ENCODE data around the gene CAMK2A. TPM values are rescaled to one million over a fixed set of nuclear protein-coding genes. Genes with fewer than 3 reads are reported as not detected.

CAMK2A gene
- total RNA-seq, 2 donors from 2014 or later = not detected

DNA sequence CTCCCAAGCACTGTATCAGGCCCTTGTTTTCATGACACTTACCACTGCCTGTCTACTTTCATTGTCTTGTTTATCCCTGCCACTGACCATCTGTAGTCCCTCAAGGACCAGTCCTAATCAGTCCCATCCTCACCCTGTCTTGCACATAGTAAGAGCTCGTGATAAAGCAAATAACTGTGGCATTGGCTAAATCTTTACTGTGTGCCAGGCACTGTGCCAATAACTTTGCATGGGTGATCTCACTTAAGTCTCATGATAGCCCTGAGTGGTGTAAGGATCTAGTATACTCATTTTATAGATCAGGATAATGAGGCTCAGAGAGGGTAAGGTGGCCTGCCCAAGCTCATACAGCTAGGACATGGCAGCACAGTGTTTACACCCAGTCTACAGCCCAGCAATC is 117.4 kb downstream of the CAMK2A start:
- Mint-ChIP-seq H3K4me1 (ENCODE audit: low read depth in 2 of 2) (peaks cover 0 to 7% of the 10 kb centered on the region in 2 donors), H3K9me3 (no peaks in the 10 kb centered on the region), H3K27ac (no peak overlapping the region), H3K27me3 (peaks cover 26 to 28% of the 10 kb centered on the region in 2 donors), H3K4me3 (no peak overlapping the region), H3K36me3 (no peaks in the 10 kb centered on the region)
- DNase-seq (ENCODE audit: low spot score) (no peak), ATAC-seq (no peak)

Other genes with a start within 250 kb of the CAMK2A start
- 1 to 10 TPM in 1 of 2 donors, not detected in 1; 1.4 TPM for gene CSF1R, start 203.2 kb downstream of the CAMK2A start, total RNA-seq
- 1 to 10 TPM; 4.4 to 9.0 TPM for gene PDGFRB, start 133.9 kb downstream of the CAMK2A start, total RNA-seq
- gene CDX1, start 123.0 kb downstream of the CAMK2A start, total RNA-seq = not detected
- gene SLC6A7, start 99.7 kb downstream of the CAMK2A start, total RNA-seq = not detected
- gene ARSI, start 13.1 kb upstream of the CAMK2A start, total RNA-seq = not detected
- 100 to 1,000 TPM in 1 of 2 donors, 10 to 100 TPM in 1; 70.0 to 140 TPM for gene TCOF1, start 67.9 kb upstream of the CAMK2A start, total RNA-seq
- 100 to 1,000 TPM; 767 to 771 TPM for gene CD74, start 123.1 kb upstream of the CAMK2A start, total RNA-seq
- gene RPS14, start 160.0 kb upstream of the CAMK2A start, total RNA-seq = 1,000 to 10,000 TPM; 1,429 to 1,580 TPM
- 1 to 10 TPM; 4.0 to 7.8 TPM for gene NDST1, start 218.4 kb upstream of the CAMK2A start, total RNA-seq